HS-5 (cell line): Measurements from ENCODE around the gene EXOC6.
"Not testable (repeated sequence)": the region's sequence is repeated elsewhere in the genome, so short reads cannot be mapped to it uniquely, and the experiment has no call there.

ENCODE experiments used
- DNase-seq: peaks from one replicate; pipeline ENCODE4 v3.0.0-alpha.2; 2012; ENCODE audit warnings: low read depth

Gene EXOC6

GRCh38 chr10:93080350-93081046 is 232.2 kb downstream of the EXOC6 start:
- no peak for DNase-seq

- no peak for DNase-seq
Observed at GRCh38 chr10:93081318-93081717, 233.0 kb downstream of the EXOC6 start.

- DNase-seq: no peak
Observed at GRCh38 chr10:93081834-93082233, 233.5 kb downstream of the EXOC6 start.

- DNase-seq: no peak
Observed at GRCh38 chr10:93083743-93084539, 235.6 kb downstream of the EXOC6 start.

GRCh38 chr10:93085272-93085859 is 237.0 kb downstream of the EXOC6 start:
- DNase-seq: no peak

- no peak for DNase-seq
Observed at GRCh38 chr10:93086289-93086688, 238.0 kb downstream of the EXOC6 start.

- DNase-seq: no peak
Observed at GRCh38 chr10:93087846-93088245, 239.5 kb downstream of the EXOC6 start.

GRCh38 chr10:93088466-93088865 is 240.1 kb downstream of the EXOC6 start:
- no peak for DNase-seq

GRCh38 chr10:93090619-93091018 is 242.3 kb downstream of the EXOC6 start:
- no peak for DNase-seq

- DNase-seq: no peak
Observed at GRCh38 chr10:93091960-93092359, 243.6 kb downstream of the EXOC6 start.

GRCh38 chr10:93095225-93095624 is 246.9 kb downstream of the EXOC6 start:
- no peak for DNase-seq

- DNase-seq: no peak
Observed at GRCh38 chr10:93096901-93097300, 248.6 kb downstream of the EXOC6 start.

- DNase-seq: no peak
Observed at GRCh38 chr10:93097386-93097785, 249.1 kb downstream of the EXOC6 start.

- no peak for DNase-seq
Observed at GRCh38 chr10:93098816-93099215, 250.5 kb downstream of the EXOC6 start.

GRCh38 chr10:93099670-93100069 is 251.3 kb downstream of the EXOC6 start:
- no peak for DNase-seq

GRCh38 chr10:93101148-93101547 is 252.8 kb downstream of the EXOC6 start:
- DNase-seq: not testable (repeated sequence)

GRCh38 chr10:93103953-93104352 is 255.6 kb downstream of the EXOC6 start:
- no peak for DNase-seq

- DNase-seq: no peak
Observed at GRCh38 chr10:93106631-93107072, 258.3 kb downstream of the EXOC6 start.
